Measurements from ENCODE around the gene CEACAM6. TPM values are rescaled to one million over a fixed set of nuclear protein-coding genes. Genes with fewer than 3 reads are reported as not detected.
A peak's percentile ranks its signal among the peaks of the same experiment; 100 is the strongest.
"Not testable (repeated sequence)": the region's sequence is repeated elsewhere in the genome, so short reads cannot be mapped to it uniquely, and the experiment has no call there.

CEACAM6 gene
- total RNA-seq: 1.4 TPM
- polyA plus RNA-seq: 6.5 TPM
- long read RNA-seq, donor 1: 0 reads
- long read RNA-seq, donor 2: 0 reads
- long read RNA-seq, donor 3: 0 reads
- long read RNA-seq, donor 4, partial matches to known transcripts: 0 of 1 reads
- long read RNA-seq, donor 4, other reads (novel, unspliced or antisense): 0 of 1 reads
- long read RNA-seq, donor 5, partial matches to known transcripts: 0 of 1 reads
- long read RNA-seq, donor 5, other reads (novel, unspliced or antisense): 0 of 1 reads
- long read RNA-seq, donor 6: 0 reads
- long read RNA-seq, donor 7: 0 reads
- long read RNA-seq, donor 8: 0 reads
- long read RNA-seq, donor 9: 0 reads
- long read RNA-seq, donor 10: 0 reads

DNA sequence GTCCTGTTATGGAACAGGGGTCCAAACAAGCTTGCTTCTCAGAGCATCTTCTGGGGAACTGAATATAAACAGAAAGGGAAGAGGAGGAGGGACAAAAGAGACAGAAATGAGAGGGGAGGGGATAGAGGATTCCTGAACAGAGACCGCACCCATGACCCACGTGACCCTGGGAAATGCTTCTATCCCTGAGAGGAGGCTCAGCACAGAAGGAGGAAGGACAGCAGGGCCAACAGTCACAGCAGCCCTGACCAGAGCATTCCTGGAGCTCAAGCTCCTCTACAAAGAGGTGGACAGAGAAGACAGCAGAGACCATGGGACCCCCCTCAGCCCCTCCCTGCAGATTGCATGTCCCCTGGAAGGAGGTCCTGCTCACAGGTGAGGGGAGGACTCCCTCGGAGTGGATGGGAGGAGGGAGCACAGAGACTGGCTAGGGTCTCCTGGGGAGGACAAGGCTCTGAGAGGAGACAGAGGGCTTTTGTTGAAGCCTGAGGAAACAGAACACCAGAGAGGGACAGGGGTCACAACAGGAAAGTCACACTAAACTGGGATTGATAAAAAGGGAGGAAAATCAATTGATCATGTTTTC lies at the start of gene CEACAM6:
Gene CEACAM6 (plus strand): TSS at position 203 of the 586 bp plus-strand sequence. CDS start 109 bp downstream, at position 312.
- DNase-seq (ENCODE audit: low read depth in 6 of 9, low spot score in 9 of 9): no peak
- H3K27ac ChIP-seq (ENCODE audit: low read depth in 1 of 2, low read length in 1 of 2): no peak within 1 kb of the TSS
- H3K9me3 ChIP-seq (ENCODE audit: control insufficient read depth in 2 of 2, insufficient read depth in 1 of 2, low read length in 1 of 2): no peaks in the 10 kb centered on the region
- H3K4me1 ChIP-seq (ENCODE audit: control insufficient read depth in 2 of 2, insufficient read depth in 2 of 2, low read length in 2 of 2): no peaks in the 10 kb centered on the region
- WGBS: 95% methylated on average over 3 of the region's 3 CpGs
- H3K27me3 ChIP-seq (ENCODE audit: control insufficient read depth in 2 of 2, insufficient read depth in 1 of 2, low read length in 1 of 2): peaks cover 0 to 13% of the 10 kb centered on the region in 2 donors
- H3K4me3 ChIP-seq (ENCODE audit: low read length in 2 of 2): no peak within 1 kb of the TSS
- H3K36me3 ChIP-seq (ENCODE audit: control insufficient read depth in 2 of 2, insufficient read depth in 2 of 2, low read length in 1 of 2): no peaks in the 10 kb centered on the region

DNA sequence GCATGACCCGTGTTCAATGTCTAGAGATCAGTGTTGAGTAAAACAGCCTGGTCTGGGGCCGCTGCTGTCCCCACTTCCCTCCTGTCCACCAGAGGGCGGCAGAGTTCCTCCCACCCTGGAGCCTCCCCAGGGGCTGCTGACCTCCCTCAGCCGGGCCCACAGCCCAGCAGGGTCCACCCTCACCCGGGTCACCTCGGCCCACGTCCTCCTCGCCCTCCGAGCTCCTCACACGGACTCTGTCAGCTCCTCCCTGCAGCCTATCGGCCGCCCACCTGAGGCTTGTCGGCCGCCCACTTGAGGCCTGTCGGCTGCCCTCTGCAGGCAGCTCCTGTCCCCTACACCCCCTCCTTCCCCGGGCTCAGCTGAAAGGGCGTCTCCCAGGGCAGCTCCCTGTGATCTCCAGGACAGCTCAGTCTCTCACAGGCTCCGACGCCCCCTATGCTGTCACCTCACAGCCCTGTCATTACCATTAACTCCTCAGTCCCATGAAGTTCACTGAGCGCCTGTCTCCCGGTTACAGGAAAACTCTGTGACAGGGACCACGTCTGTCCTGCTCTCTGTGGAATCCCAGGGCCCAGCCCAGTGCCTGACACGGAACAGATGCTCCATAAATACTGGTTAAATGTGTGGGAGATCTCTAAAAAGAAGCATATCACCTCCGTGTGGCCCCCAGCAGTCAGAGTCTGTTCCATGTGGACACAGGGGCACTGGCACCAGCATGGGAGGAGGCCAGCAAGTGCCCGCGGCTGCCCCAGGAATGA lies 48.4 kb upstream of the CEACAM6 start:
- Histone ChIP-seq H3K4me3 (ENCODE audit: low read length in 2 of 2) (no peak overlapping the region), H3K27ac (ENCODE audit: low read depth in 1 of 2, low read length in 1 of 2) (no peak overlapping the region), H3K4me1 (ENCODE audit: control insufficient read depth in 2 of 2, insufficient read depth in 2 of 2, low read length in 2 of 2) (peaks cover 0 to 3% of the 10 kb centered on the region in 2 donors), H3K9me3 (ENCODE audit: control insufficient read depth in 2 of 2, insufficient read depth in 1 of 2, low read length in 1 of 2) (no peaks in the 10 kb centered on the region), H3K27me3 (ENCODE audit: control insufficient read depth in 2 of 2, insufficient read depth in 1 of 2, low read length in 1 of 2) (peaks cover 0 to 2% of the 10 kb centered on the region in 2 donors), H3K36me3 (ENCODE audit: control insufficient read depth in 2 of 2, insufficient read depth in 2 of 2, low read length in 1 of 2) (no peaks in the 10 kb centered on the region)
- DNase-seq (ENCODE audit: low read depth in 6 of 9, low spot score in 9 of 9): peak; percentile 3 to 61 (median 27)
- 16% methylated on average over 26 of the region's 26 CpGs for WGBS

DNA sequence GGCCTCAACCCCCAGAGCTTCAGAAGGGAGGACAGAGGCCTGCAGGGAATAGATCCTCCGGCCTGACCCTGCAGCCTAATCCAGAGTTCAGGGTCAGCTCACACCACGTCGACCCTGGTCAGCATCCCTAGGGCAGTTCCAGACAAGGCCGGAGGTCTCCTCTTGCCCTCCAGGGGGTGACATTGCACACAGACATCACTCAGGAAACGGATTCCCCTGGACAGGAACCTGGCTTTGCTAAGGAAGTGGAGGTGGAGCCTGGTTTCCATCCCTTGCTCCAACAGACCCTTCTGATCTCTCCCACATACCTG lies 47.9 kb upstream of the CEACAM6 start:
- H3K27me3 ChIP-seq (ENCODE audit: control insufficient read depth in 2 of 2, insufficient read depth in 1 of 2, low read length in 1 of 2): peaks cover 0 to 2% of the 10 kb centered on the region in 2 donors
- no peak for DNase-seq (ENCODE audit: low read depth in 6 of 9, low spot score in 9 of 9)
- no peak overlapping the region for H3K27ac ChIP-seq (ENCODE audit: low read depth in 1 of 2, low read length in 1 of 2)
- H3K4me3 ChIP-seq (ENCODE audit: low read length in 2 of 2): no peak overlapping the region
- no peaks in the 10 kb centered on the region for H3K36me3 ChIP-seq (ENCODE audit: control insufficient read depth in 2 of 2, insufficient read depth in 2 of 2, low read length in 1 of 2)
- H3K9me3 ChIP-seq (ENCODE audit: control insufficient read depth in 2 of 2, insufficient read depth in 1 of 2, low read length in 1 of 2): no peaks in the 10 kb centered on the region
- 75% methylated on average over 5 of the region's 5 CpGs for WGBS
- peaks cover 0 to 3% of the 10 kb centered on the region in 2 donors for H3K4me1 ChIP-seq (ENCODE audit: control insufficient read depth in 2 of 2, insufficient read depth in 2 of 2, low read length in 2 of 2)

DNA sequence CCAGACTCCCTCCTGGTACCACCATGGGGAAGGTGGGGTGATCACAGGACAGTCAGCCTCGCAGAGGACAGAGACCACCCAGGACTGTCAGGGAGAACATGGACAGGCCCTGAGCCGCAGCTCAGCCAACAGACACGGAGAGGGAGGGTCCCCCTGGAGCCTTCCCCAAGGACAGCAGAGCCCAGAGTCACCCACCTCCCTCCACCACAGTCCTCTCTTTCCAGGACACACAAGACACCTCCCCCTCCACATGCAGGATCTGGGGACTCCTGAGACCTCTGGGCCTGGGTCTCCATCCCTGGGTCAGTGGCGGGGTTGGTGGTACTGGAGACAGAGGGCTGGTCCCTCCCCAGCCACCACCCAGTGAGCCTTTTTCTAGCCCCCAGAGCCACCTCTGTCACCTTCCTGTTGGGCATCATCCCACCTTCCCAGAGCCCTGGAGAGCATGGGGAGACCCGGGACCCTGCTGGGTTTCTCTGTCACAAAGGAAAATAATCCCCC lies 47.4 kb upstream of the CEACAM6 start:
- H3K4me1 ChIP-seq (ENCODE audit: control insufficient read depth in 2 of 2, insufficient read depth in 2 of 2, low read length in 2 of 2): peaks cover 0 to 3% of the 10 kb centered on the region in 2 donors
- no peak overlapping the region for H3K27ac ChIP-seq (ENCODE audit: low read depth in 1 of 2, low read length in 1 of 2)
- no peak overlapping the region for H3K4me3 ChIP-seq (ENCODE audit: low read length in 2 of 2)
- H3K36me3 ChIP-seq (ENCODE audit: control insufficient read depth in 2 of 2, insufficient read depth in 2 of 2, low read length in 1 of 2): no peaks in the 10 kb centered on the region
- WGBS: 94% methylated on average over 5 of the region's 5 CpGs
- no peaks in the 10 kb centered on the region for H3K9me3 ChIP-seq (ENCODE audit: control insufficient read depth in 2 of 2, insufficient read depth in 1 of 2, low read length in 1 of 2)
- H3K27me3 ChIP-seq (ENCODE audit: control insufficient read depth in 2 of 2, insufficient read depth in 1 of 2, low read length in 1 of 2): peaks cover 0 to 2% of the 10 kb centered on the region in 2 donors
- DNase-seq (ENCODE audit: low read depth in 6 of 9, low spot score in 9 of 9): no peak

DNA sequence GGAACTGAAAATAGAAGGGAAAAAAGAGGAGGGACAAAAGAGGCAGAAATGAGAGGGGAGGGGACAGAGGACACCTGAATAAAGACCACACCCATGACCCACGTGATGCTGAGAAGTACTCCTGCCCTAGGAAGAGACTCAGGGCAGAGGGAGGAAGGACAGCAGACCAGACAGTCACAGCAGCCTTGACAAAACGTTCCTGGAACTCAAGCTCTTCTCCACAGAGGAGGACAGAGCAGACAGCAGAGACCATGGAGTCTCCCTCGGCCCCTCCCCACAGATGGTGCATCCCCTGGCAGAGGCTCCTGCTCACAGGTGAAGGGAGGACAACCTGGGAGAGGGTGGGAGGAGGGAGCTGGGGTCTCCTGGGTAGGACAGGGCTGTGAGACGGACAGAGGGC lies 46.8 kb upstream of the CEACAM6 start, which contains the start of gene CEACAM5:
Gene CEACAM5 (plus strand): TSS at position 146 of the 400 bp plus-strand sequence. CDS start 106 bp downstream, at position 252.
- Histone ChIP-seq H3K4me1 (ENCODE audit: control insufficient read depth in 2 of 2, insufficient read depth in 2 of 2, low read length in 2 of 2) (peaks cover 0 to 3% of the 10 kb centered on the region in 2 donors), H3K36me3 (ENCODE audit: control insufficient read depth in 2 of 2, insufficient read depth in 2 of 2, low read length in 1 of 2) (no peaks in the 10 kb centered on the region), H3K9me3 (ENCODE audit: control insufficient read depth in 2 of 2, insufficient read depth in 1 of 2, low read length in 1 of 2) (no peaks in the 10 kb centered on the region), H3K4me3 (ENCODE audit: low read length in 2 of 2) (no peak within 1 kb of the TSS), H3K27ac (ENCODE audit: low read depth in 1 of 2, low read length in 1 of 2) (no peak within 1 kb of the TSS), H3K27me3 (ENCODE audit: control insufficient read depth in 2 of 2, insufficient read depth in 1 of 2, low read length in 1 of 2) (peaks cover 0 to 2% of the 10 kb centered on the region in 2 donors)
- DNase-seq (ENCODE audit: low read depth in 6 of 9, low spot score in 9 of 9): no peak
- WGBS: 56% methylated on average over 4 of the region's 4 CpGs

DNA sequence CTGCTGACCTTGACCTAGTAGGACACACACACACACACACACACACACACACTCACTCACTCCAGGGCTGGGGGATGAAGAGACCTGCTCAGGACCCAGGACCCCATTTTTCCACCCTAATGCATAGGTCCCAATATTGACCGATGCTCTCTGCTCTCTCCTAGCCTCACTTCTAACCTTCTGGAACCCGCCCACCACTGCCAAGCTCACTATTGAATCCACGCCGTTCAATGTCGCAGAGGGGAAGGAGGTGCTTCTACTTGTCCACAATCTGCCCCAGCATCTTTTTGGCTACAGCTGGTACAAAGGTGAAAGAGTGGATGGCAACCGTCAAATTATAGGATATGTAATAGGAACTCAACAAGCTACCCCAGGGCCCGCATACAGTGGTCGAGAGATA lies 45.8 kb upstream of the CEACAM6 start:
- H3K4me1 ChIP-seq (ENCODE audit: control insufficient read depth in 2 of 2, insufficient read depth in 2 of 2, low read length in 2 of 2); H3K27me3 ChIP-seq (ENCODE audit: control insufficient read depth in 2 of 2, insufficient read depth in 1 of 2, low read length in 1 of 2); H3K27ac ChIP-seq (ENCODE audit: low read depth in 1 of 2, low read length in 1 of 2); H3K4me3 ChIP-seq (ENCODE audit: low read length in 2 of 2); DNase-seq (ENCODE audit: low read depth in 6 of 9, low spot score in 9 of 9); H3K9me3 ChIP-seq (ENCODE audit: control insufficient read depth in 2 of 2, insufficient read depth in 1 of 2, low read length in 1 of 2); H3K36me3 ChIP-seq (ENCODE audit: control insufficient read depth in 2 of 2, insufficient read depth in 2 of 2, low read length in 1 of 2): not testable (repeated sequence)
- 91% methylated on average over 8 of the region's 8 CpGs for WGBS

DNA sequence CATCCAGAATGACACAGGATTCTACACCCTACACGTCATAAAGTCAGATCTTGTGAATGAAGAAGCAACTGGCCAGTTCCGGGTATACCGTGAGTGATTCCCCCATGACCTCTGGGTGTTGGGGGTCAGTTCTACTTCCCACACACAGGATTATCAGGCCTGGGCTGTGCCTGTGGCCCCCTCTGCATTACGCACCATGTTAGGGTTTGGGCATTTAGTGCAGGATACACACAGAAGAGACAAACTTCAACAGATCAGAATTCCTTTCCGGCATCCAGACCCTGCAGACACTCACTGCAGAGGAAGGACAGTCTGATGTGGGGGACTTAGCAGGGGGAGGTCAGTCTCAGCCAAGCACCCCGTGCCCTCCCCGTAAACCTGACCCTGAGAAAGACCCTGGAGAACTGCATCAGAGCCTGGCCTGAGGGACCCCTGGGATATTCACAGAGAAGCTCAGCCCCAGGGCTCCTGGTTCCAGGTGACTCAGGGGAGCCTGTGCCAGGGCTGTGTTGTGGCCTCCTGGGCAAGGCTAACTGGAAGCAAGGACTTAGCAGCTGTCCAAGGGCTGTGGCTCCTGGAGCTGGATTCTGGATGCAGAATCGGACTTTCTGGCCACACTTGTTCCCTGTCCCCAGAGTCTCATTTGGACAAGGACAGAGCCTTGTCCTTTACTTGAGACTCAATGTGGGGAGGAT lies 45.2 kb upstream of the CEACAM6 start:
- peaks cover 0 to 3% of the 10 kb centered on the region in 2 donors for H3K4me1 ChIP-seq (ENCODE audit: control insufficient read depth in 2 of 2, insufficient read depth in 2 of 2, low read length in 2 of 2)
- no peak for DNase-seq (ENCODE audit: low read depth in 6 of 9, low spot score in 9 of 9)
- H3K9me3 ChIP-seq (ENCODE audit: control insufficient read depth in 2 of 2, insufficient read depth in 1 of 2, low read length in 1 of 2): no peaks in the 10 kb centered on the region
- WGBS: 93% methylated on average over 8 of the region's 8 CpGs
- H3K27me3 ChIP-seq (ENCODE audit: control insufficient read depth in 2 of 2, insufficient read depth in 1 of 2, low read length in 1 of 2): peaks cover 0 to 2% of the 10 kb centered on the region in 2 donors
- no peaks in the 10 kb centered on the region for H3K36me3 ChIP-seq (ENCODE audit: control insufficient read depth in 2 of 2, insufficient read depth in 2 of 2, low read length in 1 of 2)
- no peak overlapping the region for H3K4me3 ChIP-seq (ENCODE audit: low read length in 2 of 2)
- H3K27ac ChIP-seq (ENCODE audit: low read depth in 1 of 2, low read length in 1 of 2): no peak overlapping the region

DNA sequence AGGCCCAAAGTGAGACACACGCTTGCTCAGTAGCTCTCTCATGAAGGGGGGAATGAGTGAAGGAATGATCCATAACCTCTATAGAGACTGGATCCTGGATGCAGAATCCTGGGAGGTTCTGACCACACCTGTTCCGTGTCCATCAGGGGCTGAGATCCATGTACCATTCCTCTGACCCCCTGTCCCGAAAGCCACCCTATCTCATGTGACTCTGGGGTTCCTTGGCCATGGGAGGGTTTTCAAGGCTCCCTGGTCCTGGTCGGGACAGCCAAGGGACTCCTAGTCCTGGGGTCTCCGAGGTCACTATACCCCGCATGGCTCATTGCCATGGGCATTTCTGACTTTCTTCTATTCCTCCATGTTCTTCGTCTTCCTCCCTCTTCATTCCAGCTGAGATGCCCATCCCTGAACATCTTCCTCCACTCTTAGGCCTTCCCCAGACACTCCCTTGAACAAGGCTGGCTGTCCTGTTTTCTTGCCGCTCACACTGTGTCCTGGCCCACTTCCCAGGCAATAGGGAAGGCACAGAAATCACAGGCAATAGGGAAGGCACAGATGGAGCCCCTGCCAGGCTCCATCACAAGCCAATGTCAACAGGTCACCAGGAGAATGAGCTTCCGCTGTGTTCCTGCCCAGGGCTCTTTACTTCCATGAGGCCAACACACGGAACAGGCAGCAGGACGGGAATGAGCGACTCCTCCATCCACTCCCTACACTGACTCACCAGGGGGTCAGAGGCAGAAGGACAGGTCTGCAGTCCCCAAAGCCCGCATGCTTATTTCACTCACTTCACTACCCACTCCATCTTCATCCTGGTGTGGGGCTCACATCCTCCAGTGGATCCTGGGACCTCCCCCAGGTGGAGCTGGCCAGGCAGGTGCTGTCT lies 43.7 kb upstream of the CEACAM6 start:
- WGBS: 92% methylated on average over 13 of the region's 13 CpGs
- Histone ChIP-seq H3K4me3 (ENCODE audit: low read length in 2 of 2) (no peak overlapping the region), H3K9me3 (ENCODE audit: control insufficient read depth in 2 of 2, insufficient read depth in 1 of 2, low read length in 1 of 2) (no peaks in the 10 kb centered on the region), H3K27me3 (ENCODE audit: control insufficient read depth in 2 of 2, insufficient read depth in 1 of 2, low read length in 1 of 2) (no peaks in the 10 kb centered on the region), H3K36me3 (ENCODE audit: control insufficient read depth in 2 of 2, insufficient read depth in 2 of 2, low read length in 1 of 2) (no peaks in the 10 kb centered on the region), H3K27ac (ENCODE audit: low read depth in 1 of 2, low read length in 1 of 2) (no peak overlapping the region), H3K4me1 (ENCODE audit: control insufficient read depth in 2 of 2, insufficient read depth in 2 of 2, low read length in 2 of 2) (peaks cover 0 to 3% of the 10 kb centered on the region in 2 donors)
- DNase-seq (ENCODE audit: low read depth in 6 of 9, low spot score in 9 of 9): no peak

Measured in thymus (tissue), 14 donors.